GM12864 (cell line): ENCODE measurements around the gene SNN.

Experiments
- DNase-seq: peaks from one replicate; pipeline ENCODE4 v3.0.0-alpha.2; 2011; ENCODE audit warnings: low read depth
- H3K4me3 ChIP-seq: 2 replicates; pipeline ENCODE4 v1.5.1; 2011; ENCODE audit warnings: mild to moderate bottlenecking, low read depth, low read length, control low read depth
- CTCF ChIP-seq: IDR thresholded peaks from 2 replicates; pipeline ENCODE4 v1.5.1; 2011; ENCODE audit warnings: low read depth, mild to moderate bottlenecking, moderate library complexity, low read length, control low read depth, inconsistent platforms; ENCODE audit errors: missing control alignments

SNN gene

GRCh38 chr16:11700264-11701029 is 32.2 kb downstream of the SNN start:
- H3K4me3 ChIP-seq, result no peak overlapping the region
- no peak for DNase-seq
- no peak for TF ChIP-seq CTCF

- no peak overlapping the region for H3K4me3 ChIP-seq
- no peak for DNase-seq
- no peak for TF ChIP-seq CTCF
Measured at GRCh38 chr16:11705311-11706025, 37.2 kb downstream of the SNN start.

GRCh38 chr16:11706180-11706742 is 38.0 kb downstream of the SNN start:
- H3K4me3 ChIP-seq, result no peak overlapping the region
- no peak for TF ChIP-seq CTCF
- DNase-seq, result no peak

GRCh38 chr16:11707679-11708197 is 39.5 kb downstream of the SNN start:
- no peak for DNase-seq
- no peak overlapping the region for H3K4me3 ChIP-seq
- TF ChIP-seq CTCF, result no peak

GRCh38 chr16:11708421-11708820 is 40.2 kb downstream of the SNN start:
- H3K4me3 ChIP-seq, result no peak overlapping the region
- no peak for TF ChIP-seq CTCF
- no peak for DNase-seq

GRCh38 chr16:11711662-11712061 is 43.4 kb downstream of the SNN start:
- DNase-seq, result no peak
- H3K4me3 ChIP-seq, result no peak overlapping the region
- no peak for TF ChIP-seq CTCF
